Activated T-cell treated with anti-CD3 and anti-CD28 coated beads, Interleukin-2, amount 50 U/mL, for 72 hours (primary cell): ENCODE measurements around the gene OVOL3. TPM values are rescaled to one million over a fixed set of nuclear protein-coding genes. Genes with fewer than 3 reads are reported as not detected.
"Not testable (repeated sequence)": the region's sequence is repeated elsewhere in the genome, so short reads cannot be mapped to it uniquely, and the experiment has no call there.

Experiments used
- ATAC-seq, 2 donors: fragments of 150-1000 bp; cut with Tn5 transposase; replicated peaks in 1 of 2; 2 replicates each; pipeline ENCODE4 v1.10.0; 2021; ENCODE audit warnings: moderate library complexity in 2 of 2, mild to moderate bottlenecking in 1 of 2
- DNase-seq, 2 donors: peaks; one replicate each; pipeline ENCODE4 v3.0.0; 2021 to 2022; ENCODE audit warnings: mixed read lengths in 1 of 2
- H3K27ac Mint-ChIP-seq: one replicate; pipeline ENCODE4 v1.8.0; 2022; ENCODE audit warnings: mild to moderate bottlenecking, moderate library complexity, mixed read lengths
- H3K27me3 Mint-ChIP-seq: one replicate; pipeline ENCODE4 v1.8.0; 2022; ENCODE audit warnings: low read depth, mixed read lengths
- H3K36me3 Mint-ChIP-seq, 2 donors: one replicate each; pipeline ENCODE4 v1.8.0; 2022; ENCODE audit warnings: mixed read lengths in 2 of 2, mild to moderate bottlenecking in 1 of 2; ENCODE audit not compliant: insufficient read depth in 2 of 2
- H3K4me1 Mint-ChIP-seq: one replicate; pipeline ENCODE4 v1.8.0; 2022; ENCODE audit warnings: low read depth, mixed read lengths
- H3K4me3 Mint-ChIP-seq, 2 donors: one replicate each; pipeline ENCODE4 v1.8.0; 2022; ENCODE audit warnings: mild to moderate bottlenecking in 2 of 2, mixed read lengths in 2 of 2, moderate library complexity in 2 of 2
- H3K9me3 Mint-ChIP-seq, 2 donors: one replicate each; pipeline ENCODE4 v1.8.0; 2022; ENCODE audit warnings: mixed read lengths in 2 of 2
- total RNA-seq, 2 donors: library from RNA; stranded (reverse); gene quantifications; one replicate each; pipeline ENCODE4 v1.2.3, GENCODE V29; 2022

Gene OVOL3
- under 1 TPM in 1 of 2 donors, not detected in 1; 0.39 TPM for total RNA-seq

DNA sequence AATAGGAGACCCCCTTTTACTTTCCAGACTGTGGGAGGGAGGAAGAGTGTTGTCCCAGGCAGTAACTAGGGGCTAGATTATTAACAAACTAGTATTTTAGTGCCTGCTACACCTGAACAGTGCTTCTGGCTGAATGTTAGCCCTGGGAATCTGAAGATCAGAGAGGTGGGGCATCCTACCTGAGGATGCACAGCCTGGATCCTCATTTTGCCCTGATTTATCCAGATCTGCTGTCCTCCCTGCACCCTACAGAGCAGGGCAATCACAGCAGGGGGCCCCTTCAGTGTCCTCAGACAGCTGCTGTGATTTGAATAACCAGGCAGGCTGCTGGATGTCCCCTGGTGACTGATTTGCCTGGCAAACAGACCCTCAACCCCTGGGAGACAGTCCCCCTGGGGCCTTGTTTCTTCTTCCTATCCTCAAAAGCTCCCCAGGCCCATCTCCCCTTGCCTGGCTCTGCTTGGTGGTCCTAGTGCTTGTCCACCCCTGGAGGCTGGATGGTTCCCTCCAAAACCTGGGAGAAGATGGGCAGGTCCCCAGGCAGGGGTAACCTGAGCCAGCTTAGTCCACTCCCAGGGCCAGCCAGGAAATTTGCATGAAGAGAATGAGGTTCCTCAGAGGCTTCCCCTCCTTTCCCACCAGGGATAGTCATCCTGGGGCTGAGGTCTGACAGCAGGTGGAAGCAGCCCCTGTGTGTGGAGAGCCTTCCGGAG lies at the start of gene OVOL3:
Gene OVOL3, plus strand, starts transcription at position 657 of the 713 bp plus-strand sequence. CDS start 60 bp downstream, outside the sequence.
- Mint-ChIP-seq H3K9me3 (no peaks in the 10 kb centered on the region), H3K36me3 (peaks cover 4 to 6% of the 10 kb centered on the region in 2 donors), H3K27ac (no peak within 1 kb of the TSS), H3K4me3 (no peak within 1 kb of the TSS), H3K4me1 (peaks cover 17% of the 10 kb centered on the region), H3K27me3 (no peaks in the 10 kb centered on the region)
- no peak for DNase-seq
- no peak for ATAC-seq

DNA sequence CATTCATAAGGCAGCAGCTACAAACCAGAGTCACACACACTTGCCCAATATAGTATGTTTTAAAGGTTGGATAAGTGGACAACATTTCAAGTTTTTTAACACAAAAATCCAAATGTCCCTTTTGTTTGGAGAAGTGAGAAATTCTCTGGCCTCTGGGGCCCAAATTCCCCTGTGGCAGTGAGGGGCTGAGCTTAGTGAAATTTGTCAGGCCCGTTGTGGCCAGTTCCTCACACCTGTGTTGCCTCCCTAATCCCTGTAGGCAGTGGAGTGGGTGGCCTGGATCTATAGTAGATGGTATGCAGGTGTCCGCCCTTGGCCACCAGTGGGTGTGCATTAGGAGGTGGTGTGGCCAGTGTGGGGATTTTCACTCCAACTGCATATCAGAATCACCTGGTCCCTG lies 49.6 kb upstream of the OVOL3 start:
- Mint-ChIP-seq H3K4me3 (no peak overlapping the region), H3K27me3 (no peaks in the 10 kb centered on the region), H3K4me1 (peaks cover 7% of the 10 kb centered on the region), H3K27ac (no peak overlapping the region), H3K36me3 (peaks cover 1 to 16% of the 10 kb centered on the region in 2 donors), H3K9me3 (no peaks in the 10 kb centered on the region)
- DNase-seq, result no peak
- ATAC-seq, result no peak

DNA sequence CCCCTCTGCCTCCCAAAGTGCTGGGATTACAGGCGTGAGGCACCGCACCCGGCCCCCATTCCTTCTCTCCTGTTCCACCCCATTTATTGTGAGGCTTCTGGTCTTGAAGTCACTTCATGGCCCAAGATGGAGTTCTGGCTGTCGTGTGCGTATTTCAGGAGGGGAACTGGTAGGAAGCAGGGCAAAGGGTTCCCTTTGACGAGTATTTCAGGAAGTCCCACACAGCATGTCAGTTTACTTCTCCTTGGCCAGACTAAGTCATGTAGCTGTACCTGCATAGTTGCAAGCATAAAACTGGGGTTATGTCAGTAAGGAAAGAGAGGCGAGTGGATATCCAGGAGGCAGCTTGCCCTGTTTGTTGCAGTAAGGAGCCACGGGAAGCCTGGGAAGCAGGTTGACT lies 46.1 kb upstream of the OVOL3 start:
- no peaks in the 10 kb centered on the region for H3K27me3 Mint-ChIP-seq
- no peak overlapping the region for H3K4me3 Mint-ChIP-seq
- DNase-seq (no peak), ATAC-seq (no peak)
- peaks cover 1 to 18% of the 10 kb centered on the region in 2 donors for H3K36me3 Mint-ChIP-seq
- H3K9me3 Mint-ChIP-seq, result no peaks in the 10 kb centered on the region
- no peak overlapping the region for H3K27ac Mint-ChIP-seq
- H3K4me1 Mint-ChIP-seq, result no peaks in the 10 kb centered on the region

- peaks cover 1 to 22% of the 10 kb centered on the region in 2 donors for H3K36me3 Mint-ChIP-seq
Measured at GRCh38 chr19:36067681-36068080, 43.3 kb upstream of the OVOL3 start.

DNA sequence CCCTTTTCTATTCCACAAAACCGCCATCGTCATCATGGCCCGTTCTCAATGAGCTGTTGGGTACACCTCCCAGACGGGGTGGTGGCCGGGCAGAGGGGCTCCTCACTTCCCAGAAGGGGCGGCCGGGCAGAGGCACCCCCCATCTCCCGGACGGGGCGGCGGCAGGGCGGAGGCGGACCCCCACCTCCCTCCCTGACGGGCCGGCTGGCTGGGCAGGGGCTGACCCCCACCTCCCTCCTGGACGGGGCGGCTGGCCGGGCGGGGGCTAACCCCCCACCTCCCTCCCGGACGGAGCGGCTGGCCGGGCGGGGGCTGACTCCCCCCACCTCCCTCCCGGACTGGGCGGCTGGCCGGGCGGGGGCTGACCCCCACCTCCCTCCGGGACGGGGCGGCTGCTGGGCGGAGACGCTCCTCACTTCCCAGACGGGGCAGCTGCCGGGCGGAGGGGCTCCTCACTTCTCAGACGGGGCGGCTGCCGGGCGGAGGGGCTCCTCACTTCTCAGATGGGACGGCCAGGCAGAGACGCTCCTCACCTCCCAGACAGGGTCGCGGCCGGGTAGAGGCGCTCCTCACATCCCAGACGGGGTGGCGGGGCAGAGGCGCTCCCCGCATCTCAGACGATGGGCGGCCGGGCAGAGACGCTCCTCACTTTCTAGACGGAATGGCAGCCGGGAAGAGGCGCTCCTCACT lies 42.0 kb upstream of the OVOL3 start:
- H3K4me1 Mint-ChIP-seq, H3K27ac Mint-ChIP-seq, H3K9me3 Mint-ChIP-seq, DNase-seq, H3K27me3 Mint-ChIP-seq, ATAC-seq, H3K4me3 Mint-ChIP-seq: not testable (repeated sequence)
- H3K36me3 Mint-ChIP-seq, result peaks cover 1 to 25% of the 10 kb centered on the region in 2 donors

More at GRCh38 chr19:36067681-36068080, 43.3 kb upstream of the OVOL3 start:
- Mint-ChIP-seq H3K4me1 (no peaks in the 10 kb centered on the region), H3K4me3 (no peak overlapping the region), H3K9me3 (no peaks in the 10 kb centered on the region), H3K27me3 (no peaks in the 10 kb centered on the region), H3K27ac (no peak overlapping the region)
- ATAC-seq, result no peak
- no peak for DNase-seq

DNA sequence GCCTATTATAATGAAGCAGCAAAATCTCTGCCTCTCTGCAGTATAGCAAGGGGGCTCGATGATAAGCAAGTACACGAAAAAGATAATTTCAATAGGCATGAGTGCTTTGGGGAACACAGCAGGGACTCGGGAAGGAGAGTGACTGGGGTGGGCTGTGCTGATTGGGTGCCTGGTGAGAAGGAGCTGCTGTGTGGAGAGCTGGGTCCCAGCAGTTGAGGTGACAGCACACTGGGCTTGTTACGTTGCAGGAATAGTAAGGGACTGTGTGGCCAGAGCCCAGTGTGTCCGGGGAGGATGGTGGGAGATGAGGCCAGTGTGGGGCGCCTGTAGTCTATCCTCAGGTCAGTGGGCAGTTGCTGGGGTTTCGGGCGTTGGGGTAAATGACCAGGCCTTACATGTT lies 38.9 kb upstream of the OVOL3 start:
- DNase-seq (no peak), ATAC-seq (no peak)
- Mint-ChIP-seq H3K36me3 (peaks cover 0 to 32% of the 10 kb centered on the region in 2 donors), H3K9me3 (no peaks in the 10 kb centered on the region), H3K4me3 (no peak overlapping the region), H3K27me3 (no peaks in the 10 kb centered on the region), H3K27ac (no peak overlapping the region), H3K4me1 (no peaks in the 10 kb centered on the region)

DNA sequence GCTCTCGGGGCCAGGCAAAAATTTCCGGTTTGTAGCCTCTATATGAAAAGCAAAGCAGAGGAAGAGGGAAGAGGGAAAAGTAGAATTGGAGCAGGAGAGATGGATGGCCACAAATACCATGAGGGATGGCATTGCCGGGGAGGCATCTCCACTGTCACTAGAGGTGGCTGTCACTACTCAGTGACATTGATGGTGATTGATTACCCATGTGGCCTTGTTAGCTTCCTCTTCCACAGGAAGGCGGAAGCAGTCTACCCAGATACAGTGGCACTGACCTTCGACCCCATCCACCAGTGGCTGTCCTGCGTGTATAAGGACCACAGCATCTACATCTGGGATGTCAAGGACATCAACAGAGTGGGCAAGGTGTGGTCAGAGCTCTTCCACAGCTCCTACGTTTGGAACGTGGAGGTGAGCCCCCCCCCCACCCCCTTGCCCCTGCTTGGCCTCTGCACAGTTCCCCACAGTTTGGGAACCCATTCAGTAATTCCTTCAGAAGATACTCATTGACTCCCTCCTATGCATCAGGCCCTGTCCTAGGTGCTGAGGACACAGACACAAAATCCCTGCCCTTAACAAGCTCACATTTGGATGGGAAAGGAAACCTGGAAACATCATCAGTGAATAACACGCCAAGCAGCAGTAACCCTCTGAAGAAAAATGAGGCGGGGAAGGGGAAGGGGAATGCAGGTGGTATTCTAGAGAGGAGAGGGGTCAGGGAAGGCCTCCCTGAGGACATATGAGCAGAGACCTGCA lies 37.6 kb upstream of the OVOL3 start:
- ATAC-seq (no peak), DNase-seq (no peak)
- H3K4me1 Mint-ChIP-seq, result no peaks in the 10 kb centered on the region
- peaks cover 2 to 33% of the 10 kb centered on the region in 2 donors for H3K36me3 Mint-ChIP-seq
- H3K4me3 Mint-ChIP-seq, result no peak overlapping the region
- no peaks in the 10 kb centered on the region for H3K9me3 Mint-ChIP-seq
- H3K27ac Mint-ChIP-seq, result no peak overlapping the region
- no peaks in the 10 kb centered on the region for H3K27me3 Mint-ChIP-seq

GRCh38 chr19:36079389-36079945 lies 31.5 kb upstream of the OVOL3 start:
- no peak for ATAC-seq
- H3K27me3 Mint-ChIP-seq, result no peaks in the 10 kb centered on the region
- no peak overlapping the region for H3K27ac Mint-ChIP-seq
- DNase-seq, result no peak
- H3K4me1 Mint-ChIP-seq, result no peaks in the 10 kb centered on the region
- H3K4me3 Mint-ChIP-seq, result no peak overlapping the region
- H3K9me3 Mint-ChIP-seq, result no peaks in the 10 kb centered on the region
- peaks cover 7 to 51% of the 10 kb centered on the region in 2 donors for H3K36me3 Mint-ChIP-seq

- Mint-ChIP-seq H3K36me3 (peaks cover 7 to 43% of the 10 kb centered on the region in 2 donors), H3K9me3 (no peaks in the 10 kb centered on the region), H3K27ac (no peak overlapping the region), H3K4me1 (no peaks in the 10 kb centered on the region), H3K4me3 (no peak overlapping the region), H3K27me3 (no peaks in the 10 kb centered on the region)
- ATAC-seq, result no peak
- no peak for DNase-seq
Measured at GRCh38 chr19:36081385-36081784, 29.6 kb upstream of the OVOL3 start.

GRCh38 chr19:36081894-36082293 lies 29.0 kb upstream of the OVOL3 start:
- no peak for DNase-seq
- ATAC-seq, result no peak
- Mint-ChIP-seq H3K4me1 (no peaks in the 10 kb centered on the region), H3K27ac (no peak overlapping the region), H3K9me3 (no peaks in the 10 kb centered on the region), H3K4me3 (no peak overlapping the region), H3K36me3 (peaks cover 7 to 43% of the 10 kb centered on the region in 2 donors), H3K27me3 (no peaks in the 10 kb centered on the region)

DNA sequence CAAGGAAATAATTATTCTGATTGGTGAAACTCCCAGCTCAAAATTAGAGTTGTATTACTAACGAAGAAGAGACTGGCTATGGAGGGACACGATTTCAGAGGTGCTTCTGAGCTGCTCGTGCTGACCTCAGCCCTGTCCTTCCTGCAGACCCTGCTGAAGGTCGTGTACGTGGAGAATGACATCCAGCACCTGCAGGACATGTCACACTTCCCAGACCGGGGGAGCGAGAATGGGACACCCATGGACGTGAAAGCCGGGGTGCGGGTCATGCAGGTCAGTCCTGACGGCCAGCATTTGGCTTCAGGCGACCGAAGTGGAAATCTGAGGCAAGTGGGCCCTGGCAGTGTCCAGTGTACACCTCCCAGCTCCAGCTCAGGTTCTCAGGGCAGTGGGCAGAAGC lies 28.0 kb upstream of the OVOL3 start:
- H3K36me3 Mint-ChIP-seq, result peaks cover 5 to 37% of the 10 kb centered on the region in 2 donors

GRCh38 chr19:36084231-36085009 lies 26.5 kb upstream of the OVOL3 start:
- Mint-ChIP-seq H3K4me3 (no peak overlapping the region), H3K4me1 (no peaks in the 10 kb centered on the region), H3K36me3 (peaks cover 5 to 34% of the 10 kb centered on the region in 2 donors), H3K9me3 (no peaks in the 10 kb centered on the region), H3K27ac (no peak overlapping the region), H3K27me3 (no peaks in the 10 kb centered on the region)
- no peak for ATAC-seq
- no peak for DNase-seq

More for the DNA sequence above, 28.0 kb upstream of the OVOL3 start:
- no peaks in the 10 kb centered on the region for H3K27me3 Mint-ChIP-seq
- H3K27ac Mint-ChIP-seq, result no peak overlapping the region
- no peaks in the 10 kb centered on the region for H3K9me3 Mint-ChIP-seq
- ATAC-seq (no peak), DNase-seq (no peak)
- no peaks in the 10 kb centered on the region for H3K4me1 Mint-ChIP-seq
- no peak overlapping the region for H3K4me3 Mint-ChIP-seq
